ENCODE results near the gene SERPINA5. TPM values are rescaled to one million over a fixed set of nuclear protein-coding genes. Genes with fewer than 3 reads are reported as not detected.

The SERPINA5 gene
- polyA plus RNA-seq, 1 donor from 2014 or later, result not detected

DNA sequence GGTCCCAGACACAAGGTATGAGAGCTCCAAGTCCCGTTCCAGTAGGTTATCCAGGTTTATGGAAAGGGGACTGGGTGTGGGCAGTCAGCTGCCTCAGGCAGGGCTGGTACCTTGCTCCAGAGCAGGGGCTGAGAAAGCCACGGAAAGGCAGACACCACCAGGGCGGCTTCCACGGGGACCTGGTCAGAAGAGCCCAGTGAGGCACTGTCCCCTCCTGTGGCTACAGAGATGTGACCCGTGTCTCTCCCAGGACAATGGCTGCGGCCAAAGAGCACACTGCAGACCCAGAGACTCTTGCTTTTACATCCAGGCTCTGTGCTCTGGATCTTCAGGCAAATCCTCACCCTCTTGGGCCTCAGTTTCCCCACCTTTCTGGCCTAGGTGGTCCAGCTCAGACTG is 11.2 kb upstream of the SERPINA5 start:
- TF ChIP-seq TAF1 (IDR thresholded peaks at IDR 0.05; ENCODE audit: low read depth), result no peak
- TF ChIP-seq EP300 (conservative IDR thresholded peaks at IDR 0.05; ENCODE audit: poor library complexity, severe bottlenecking), result no peak
- TF ChIP-seq, protein P1, sequence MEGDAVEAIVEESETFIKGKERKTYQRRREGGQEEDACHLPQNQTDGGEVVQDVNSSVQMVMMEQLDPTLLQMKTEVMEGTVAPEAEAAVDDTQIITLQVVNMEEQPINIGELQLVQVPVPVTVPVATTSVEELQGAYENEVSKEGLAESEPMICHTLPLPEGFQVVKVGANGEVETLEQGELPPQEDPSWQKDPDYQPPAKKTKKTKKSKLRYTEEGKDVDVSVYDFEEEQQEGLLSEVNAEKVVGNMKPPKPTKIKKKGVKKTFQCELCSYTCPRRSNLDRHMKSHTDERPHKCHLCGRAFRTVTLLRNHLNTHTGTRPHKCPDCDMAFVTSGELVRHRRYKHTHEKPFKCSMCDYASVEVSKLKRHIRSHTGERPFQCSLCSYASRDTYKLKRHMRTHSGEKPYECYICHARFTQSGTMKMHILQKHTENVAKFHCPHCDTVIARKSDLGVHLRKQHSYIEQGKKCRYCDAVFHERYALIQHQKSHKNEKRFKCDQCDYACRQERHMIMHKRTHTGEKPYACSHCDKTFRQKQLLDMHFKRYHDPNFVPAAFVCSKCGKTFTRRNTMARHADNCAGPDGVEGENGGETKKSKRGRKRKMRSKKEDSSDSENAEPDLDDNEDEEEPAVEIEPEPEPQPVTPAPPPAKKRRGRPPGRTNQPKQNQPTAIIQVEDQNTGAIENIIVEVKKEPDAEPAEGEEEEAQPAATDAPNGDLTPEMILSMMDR (IDR thresholded peaks at IDR 0.05; ENCODE audit: poor library complexity, severe bottlenecking), result no peak
- TF ChIP-seq POLR2AphosphoS5 (IDR thresholded peaks at IDR 0.05), result no peak
- TF ChIP-seq, protein P2, sequence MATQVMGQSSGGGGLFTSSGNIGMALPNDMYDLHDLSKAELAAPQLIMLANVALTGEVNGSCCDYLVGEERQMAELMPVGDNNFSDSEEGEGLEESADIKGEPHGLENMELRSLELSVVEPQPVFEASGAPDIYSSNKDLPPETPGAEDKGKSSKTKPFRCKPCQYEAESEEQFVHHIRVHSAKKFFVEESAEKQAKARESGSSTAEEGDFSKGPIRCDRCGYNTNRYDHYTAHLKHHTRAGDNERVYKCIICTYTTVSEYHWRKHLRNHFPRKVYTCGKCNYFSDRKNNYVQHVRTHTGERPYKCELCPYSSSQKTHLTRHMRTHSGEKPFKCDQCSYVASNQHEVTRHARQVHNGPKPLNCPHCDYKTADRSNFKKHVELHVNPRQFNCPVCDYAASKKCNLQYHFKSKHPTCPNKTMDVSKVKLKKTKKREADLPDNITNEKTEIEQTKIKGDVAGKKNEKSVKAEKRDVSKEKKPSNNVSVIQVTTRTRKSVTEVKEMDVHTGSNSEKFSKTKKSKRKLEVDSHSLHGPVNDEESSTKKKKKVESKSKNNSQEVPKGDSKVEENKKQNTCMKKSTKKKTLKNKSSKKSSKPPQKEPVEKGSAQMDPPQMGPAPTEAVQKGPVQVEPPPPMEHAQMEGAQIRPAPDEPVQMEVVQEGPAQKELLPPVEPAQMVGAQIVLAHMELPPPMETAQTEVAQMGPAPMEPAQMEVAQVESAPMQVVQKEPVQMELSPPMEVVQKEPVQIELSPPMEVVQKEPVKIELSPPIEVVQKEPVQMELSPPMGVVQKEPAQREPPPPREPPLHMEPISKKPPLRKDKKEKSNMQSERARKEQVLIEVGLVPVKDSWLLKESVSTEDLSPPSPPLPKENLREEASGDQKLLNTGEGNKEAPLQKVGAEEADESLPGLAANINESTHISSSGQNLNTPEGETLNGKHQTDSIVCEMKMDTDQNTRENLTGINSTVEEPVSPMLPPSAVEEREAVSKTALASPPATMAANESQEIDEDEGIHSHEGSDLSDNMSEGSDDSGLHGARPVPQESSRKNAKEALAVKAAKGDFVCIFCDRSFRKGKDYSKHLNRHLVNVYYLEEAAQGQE (IDR thresholded peaks at IDR 0.05; ENCODE audit: borderline replicate concordance), result no peak
- no peak for TF ChIP-seq EZH2 (IDR thresholded peaks at IDR 0.05; ENCODE audit: borderline replicate concordance, insufficient read depth, low read length, poor library complexity, severe bottlenecking)
- TF ChIP-seq MXI1 (conservative IDR thresholded peaks at IDR 0.05; ENCODE audit: poor library complexity, severe bottlenecking), result no peak
- TF ChIP-seq RAD21 (conservative IDR thresholded peaks at IDR 0.05), result no peak
- no peak for TF ChIP-seq SMC3 (conservative IDR thresholded peaks at IDR 0.05; ENCODE audit: poor library complexity)

DNA sequence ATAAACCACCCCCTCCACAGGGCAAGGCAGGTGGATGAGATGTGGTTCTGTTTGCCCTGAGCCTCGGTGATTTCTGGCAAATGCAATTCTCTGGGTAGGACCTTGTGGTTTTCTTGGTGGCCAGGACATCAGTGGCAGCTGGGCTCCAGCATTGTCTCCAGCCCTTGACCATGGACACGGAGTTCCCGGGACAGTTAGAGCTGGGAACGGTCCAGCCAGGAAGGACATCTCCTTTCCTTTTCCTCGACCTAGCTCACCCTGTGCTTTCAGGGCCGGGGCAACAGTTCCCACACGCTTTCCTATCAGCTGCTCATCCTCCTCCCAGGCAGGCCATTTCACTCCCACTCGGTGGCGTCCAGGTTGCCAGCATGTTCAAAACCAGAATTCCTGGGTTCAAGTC is 10.8 kb upstream of the SERPINA5 start:
- TF ChIP-seq TAF1 (IDR thresholded peaks at IDR 0.05; ENCODE audit: low read depth) (no peak), MXI1 (conservative IDR thresholded peaks at IDR 0.05; ENCODE audit: poor library complexity, severe bottlenecking) (no peak), SMC3 (conservative IDR thresholded peaks at IDR 0.05; ENCODE audit: poor library complexity) (no peak), EP300 (conservative IDR thresholded peaks at IDR 0.05; ENCODE audit: poor library complexity, severe bottlenecking) (no peak), EZH2 (IDR thresholded peaks at IDR 0.05; ENCODE audit: borderline replicate concordance, insufficient read depth, low read length, poor library complexity, severe bottlenecking) (no peak)
- TF ChIP-seq, protein P1 (IDR thresholded peaks at IDR 0.05; ENCODE audit: poor library complexity, severe bottlenecking), result no peak
- TF ChIP-seq, protein P2 (IDR thresholded peaks at IDR 0.05; ENCODE audit: borderline replicate concordance), result no peak
- no peaks in the 10 kb centered on the region for H3K79me2 ChIP-seq (replicated peaks; ENCODE audit: insufficient read depth, low read length)

More for the DNA sequence above, 11.2 kb upstream of the SERPINA5 start:
- Histone ChIP-seq H3K9me2 (ENCODE audit: insufficient read depth, low read length) (no peaks in the 10 kb centered on the region), H3K27me3 (ENCODE audit: insufficient read depth, low read depth, low read length) (no peaks in the 10 kb centered on the region), H3K36me3 (ENCODE audit: insufficient read depth, low read length) (no peaks in the 10 kb centered on the region), H3K9me3 (ENCODE audit: low read length) (no peaks in the 10 kb centered on the region), H3K4me3 (ENCODE audit: low read length) (no peak overlapping the region), H3K9ac (ENCODE audit: low read length) (no peak overlapping the region), H3K79me2 (replicated peaks; ENCODE audit: insufficient read depth, low read length) (no peaks in the 10 kb centered on the region), H3F3A (ENCODE audit: insufficient read depth, low read length, poor library complexity, severe bottlenecking) (no peaks in the 10 kb centered on the region), H2AFZ (ENCODE audit: low read depth, low read length) (no peak overlapping the region), H4K20me1 (ENCODE audit: insufficient read depth) (no peaks in the 10 kb centered on the region), H3K27ac (ENCODE audit: low read length) (no peak overlapping the region), H3K4me2 (ENCODE audit: low read length) (no peak overlapping the region)

More for the DNA sequence above, 10.8 kb upstream of the SERPINA5 start:
- Histone ChIP-seq H3K9me3 (ENCODE audit: low read length) (no peaks in the 10 kb centered on the region), H3F3A (ENCODE audit: insufficient read depth, low read length, poor library complexity, severe bottlenecking) (no peaks in the 10 kb centered on the region), H3K9me2 (ENCODE audit: insufficient read depth, low read length) (no peaks in the 10 kb centered on the region), H2AFZ (ENCODE audit: low read depth, low read length) (no peak overlapping the region), H4K20me1 (ENCODE audit: insufficient read depth) (no peaks in the 10 kb centered on the region), H3K27me3 (ENCODE audit: insufficient read depth, low read depth, low read length) (no peaks in the 10 kb centered on the region), H3K9ac (ENCODE audit: low read length) (no peak overlapping the region), H3K4me2 (ENCODE audit: low read length) (no peak overlapping the region), H3K4me3 (ENCODE audit: low read length) (no peak overlapping the region), H3K36me3 (ENCODE audit: insufficient read depth, low read length) (no peaks in the 10 kb centered on the region), H3K27ac (ENCODE audit: low read length) (no peak overlapping the region)
